Stimulated activated CD8-positive, alpha-beta memory T cell treated with anti-CD3 and anti-CD28 coated beads, Interleukin-12 subunit alpha, Interleukin-12 subunit beta, amount 100 ng/mL, for 1 hour (primary cell): ENCODE results near the gene SLC9A6.

Experiments used
- DNase-seq: peaks from one replicate; pipeline ENCODE4 v3.0.0-alpha.2; 2020; ENCODE audit warnings: low read depth

Gene SLC9A6

DNA sequence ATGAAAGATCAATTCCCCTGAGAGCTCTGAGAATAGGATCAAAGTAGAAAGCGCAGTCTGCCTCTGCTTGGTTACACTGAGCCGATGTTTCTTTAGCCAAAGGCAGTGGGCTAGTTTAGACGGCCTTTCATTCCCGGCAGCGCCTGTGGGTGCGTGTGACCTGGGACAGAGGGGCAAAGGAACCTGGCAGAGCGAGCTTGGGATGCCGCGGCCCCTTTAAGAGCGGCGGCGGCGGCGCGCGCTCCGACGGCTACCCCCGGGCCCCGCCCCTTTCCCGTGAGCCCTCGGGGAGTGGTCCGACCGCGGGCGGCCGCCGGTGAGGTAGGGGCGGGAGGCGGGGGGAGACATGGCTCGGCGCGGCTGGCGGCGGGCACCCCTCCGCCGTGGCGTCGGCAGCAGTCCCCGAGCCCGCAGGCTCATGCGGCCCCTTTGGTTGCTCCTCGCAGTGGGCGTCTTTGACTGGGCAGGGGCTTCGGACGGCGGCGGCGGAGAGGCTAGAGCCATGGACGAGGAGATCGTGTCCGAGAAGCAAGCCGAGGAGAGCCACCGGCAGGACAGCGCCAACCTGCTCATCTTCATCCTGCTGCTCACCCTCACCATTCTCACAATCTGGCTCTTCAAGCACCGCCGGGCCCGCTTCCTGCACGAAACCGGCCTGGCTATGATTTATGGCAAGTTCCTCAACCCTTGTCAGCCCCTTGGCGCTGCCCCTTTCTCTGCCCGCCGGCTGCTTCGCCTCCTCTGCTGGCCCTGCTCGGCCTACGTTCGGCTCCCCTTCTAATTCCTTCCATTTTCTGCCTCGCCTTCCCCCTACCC, at the start of gene SLC9A6:
Gene SLC9A6 (plus strand): TSS at position 279 of the 816 bp plus-strand sequence. CDS start 224 bp downstream, at position 503.
- DNase-seq = peak; percentile 42

DNA sequence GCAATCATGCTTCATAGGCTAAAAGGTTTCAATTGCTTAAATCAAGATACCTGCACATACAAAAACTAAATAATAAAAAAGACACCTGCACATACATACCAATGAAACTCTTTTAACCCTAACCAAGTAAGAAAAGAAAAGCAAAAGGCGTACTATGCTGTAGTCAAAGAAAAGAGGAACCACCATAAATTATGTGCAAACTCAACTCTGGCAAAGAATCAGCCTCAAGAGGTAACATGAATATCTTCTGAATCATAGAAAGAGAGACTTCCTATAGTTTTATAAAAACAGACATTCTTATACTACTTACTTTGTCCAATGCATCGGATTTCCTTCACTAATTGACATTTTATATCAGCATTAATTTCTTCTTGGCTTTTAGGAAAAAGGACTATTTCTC, 40.7 kb upstream of the SLC9A6 start:
- no peak for DNase-seq

DNA sequence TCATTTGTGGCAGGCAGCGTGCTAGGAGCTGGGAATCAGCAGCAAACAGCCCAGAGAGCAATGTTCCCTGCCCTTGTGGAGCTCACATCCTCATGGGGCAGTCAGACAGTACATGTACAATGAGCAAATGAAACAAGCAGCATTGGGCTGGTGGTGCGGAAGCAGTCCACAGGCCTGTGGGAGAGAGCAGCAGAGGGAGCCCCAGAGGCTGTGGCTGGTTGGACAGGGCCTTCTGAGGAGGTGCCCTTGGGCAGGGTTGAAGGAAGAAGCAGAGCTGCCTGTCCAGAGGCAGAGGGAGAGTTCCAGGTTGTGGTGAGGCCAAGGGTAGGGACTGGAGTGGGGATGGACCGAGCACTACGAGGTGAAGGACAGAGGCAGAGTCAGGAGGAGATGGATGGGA, 33.9 kb upstream of the SLC9A6 start:
- no peak for DNase-seq

DNA sequence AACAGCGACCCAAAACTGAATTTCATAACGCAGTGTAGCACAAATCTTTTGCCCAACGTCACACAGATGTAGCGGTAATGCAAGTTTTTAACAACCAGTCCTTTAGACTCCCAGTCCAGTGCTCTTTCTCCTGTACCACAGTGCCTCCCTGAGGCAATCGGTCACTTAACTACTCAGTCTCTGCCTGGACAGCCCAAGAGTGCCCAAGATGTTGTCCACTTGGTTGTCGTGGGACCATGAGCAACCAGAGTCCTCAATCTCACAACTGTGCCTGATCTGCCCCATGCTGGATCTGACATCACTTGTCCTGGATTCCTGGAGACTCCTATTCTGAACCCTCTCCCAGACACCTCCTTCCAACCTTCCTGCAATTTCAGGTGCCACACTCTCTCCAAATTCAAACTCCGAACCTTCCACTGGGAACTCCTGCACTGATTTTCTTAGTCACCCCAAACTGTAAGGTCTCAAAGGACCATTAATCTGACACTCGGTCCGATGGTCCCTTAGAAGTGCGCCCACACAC, 12.1 kb upstream of the SLC9A6 start:
- no peak for DNase-seq

DNA sequence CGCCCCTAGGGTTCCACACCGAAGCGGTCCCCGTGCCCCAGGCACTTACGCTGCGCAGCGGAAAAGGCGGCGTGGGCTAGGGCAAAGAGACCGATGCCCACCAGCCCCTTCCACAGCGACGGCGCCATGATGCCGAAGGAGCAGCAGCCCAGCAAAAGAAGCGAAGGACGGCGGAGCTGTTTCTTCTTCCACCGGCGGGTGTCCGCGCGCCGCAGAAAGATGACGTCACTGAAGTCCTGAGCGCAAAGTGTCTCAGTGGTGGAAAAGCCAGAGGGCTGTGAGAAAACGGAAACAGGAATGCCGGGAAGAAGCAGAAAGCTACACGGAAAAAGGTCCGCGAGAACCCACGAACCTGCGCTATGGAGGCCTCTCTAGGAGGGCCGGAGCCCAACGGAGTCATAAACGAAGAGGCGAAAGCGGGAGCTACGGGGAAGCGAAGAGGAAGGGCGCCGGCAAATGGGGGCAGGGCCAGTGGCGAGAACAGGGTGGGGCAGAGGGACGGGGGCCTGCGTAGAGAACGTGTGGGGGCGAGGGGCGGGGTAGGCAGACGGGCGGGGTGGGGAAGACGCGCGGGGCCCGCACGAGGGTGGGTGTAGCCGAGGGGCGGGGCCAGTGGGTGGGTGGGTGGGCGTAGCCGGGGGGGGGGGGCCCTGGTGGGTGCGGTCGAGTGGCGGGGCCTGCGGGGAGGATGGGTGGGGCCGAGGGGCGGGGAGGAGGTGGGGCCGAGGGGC, 11.5 kb upstream of the SLC9A6 start, which contains the start of gene MMGT1:
Gene MMGT1 (minus strand): TSS at position 441 of the 731 bp plus-strand sequence. CDS start 313 bp downstream, at position 128.
- DNase-seq = peak; percentile 64

DNA sequence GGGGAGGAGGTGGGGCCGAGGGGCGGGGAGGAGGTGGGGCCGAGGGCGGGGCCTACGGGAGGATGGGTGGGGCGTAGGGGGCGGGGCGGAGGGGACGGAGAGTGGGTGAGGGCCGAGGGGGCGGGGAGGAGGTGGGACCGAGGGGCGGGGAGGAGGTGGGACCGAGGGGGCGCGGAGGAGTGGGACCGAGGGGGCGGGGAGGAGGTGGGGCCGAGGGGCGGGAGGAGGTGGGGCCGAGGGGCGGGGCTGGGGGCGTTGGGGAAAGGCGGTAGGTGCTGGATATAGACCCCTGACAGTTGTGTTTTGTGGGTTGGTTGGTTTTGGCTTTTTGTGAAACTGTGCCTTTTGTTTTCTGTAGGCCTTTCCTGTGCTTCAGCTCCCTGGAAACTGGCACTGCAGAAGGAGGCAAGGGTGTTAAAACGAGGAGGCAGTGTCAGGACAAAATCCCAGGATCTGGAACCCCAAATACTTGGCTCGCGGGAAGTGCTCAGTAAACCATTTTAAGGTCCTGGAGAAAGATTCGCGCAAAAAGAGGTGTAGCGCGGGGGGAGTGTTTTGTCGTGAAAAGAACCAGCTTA, 10.9 kb upstream of the SLC9A6 start:
- peak; percentile 57 for DNase-seq

DNA sequence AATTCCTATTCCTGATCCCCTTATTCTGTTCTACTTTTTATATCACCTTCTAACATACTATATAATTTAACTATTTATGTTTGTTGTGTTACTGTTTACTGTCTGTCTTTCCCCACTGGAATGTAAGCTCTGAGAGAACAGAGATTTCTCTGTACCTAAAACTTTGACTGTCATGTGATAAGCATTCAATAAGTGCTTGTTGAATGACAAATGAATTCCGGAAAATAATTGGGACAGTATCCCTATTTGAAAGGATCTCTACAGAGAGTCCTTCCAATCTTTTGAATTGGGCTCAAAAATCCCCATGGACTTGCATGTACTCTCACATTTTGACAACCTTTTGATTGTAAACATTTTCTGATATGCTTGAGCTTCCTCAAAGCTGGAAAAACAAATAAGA, 9.8 kb upstream of the SLC9A6 start:
- no peak for DNase-seq

DNA sequence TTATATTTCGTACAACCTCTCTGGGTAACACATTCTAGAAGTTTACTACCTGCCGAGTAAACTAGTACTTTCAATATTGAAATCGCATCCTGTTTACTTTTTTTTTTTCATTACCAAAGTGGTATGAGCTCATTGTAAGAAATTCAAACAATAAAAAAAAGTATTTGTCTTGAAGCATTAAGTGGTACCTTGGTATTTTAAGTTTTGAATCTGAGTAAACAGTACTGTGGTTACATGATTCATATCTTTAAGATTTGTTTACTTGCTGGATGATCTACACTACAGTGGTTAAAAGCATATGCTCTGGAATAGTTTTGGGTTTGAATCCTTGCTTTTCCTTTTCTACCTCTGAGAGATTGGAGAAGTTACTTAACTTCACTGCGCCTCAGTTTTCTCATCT, 7.6 kb upstream of the SLC9A6 start:
- no peak for DNase-seq

DNA sequence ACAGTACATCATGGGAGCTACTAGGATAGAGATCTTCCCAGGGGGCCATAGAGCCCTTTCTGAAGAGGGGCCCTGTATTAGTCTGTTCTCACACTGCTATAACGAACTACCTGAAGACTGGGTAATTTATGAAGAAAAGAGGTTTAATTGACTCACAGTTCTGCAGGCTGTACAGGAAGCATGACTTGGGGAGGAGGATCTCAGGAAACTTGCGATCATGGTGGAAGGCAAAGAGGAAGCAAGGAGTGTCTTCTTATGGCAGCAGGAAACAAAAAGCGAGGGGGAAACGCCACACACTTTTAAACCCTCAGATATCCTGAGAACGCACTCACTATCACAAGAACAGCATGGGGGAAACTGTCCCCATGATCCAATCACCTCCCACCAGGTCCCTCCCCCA, 4.2 kb upstream of the SLC9A6 start:
- no peak for DNase-seq

DNA sequence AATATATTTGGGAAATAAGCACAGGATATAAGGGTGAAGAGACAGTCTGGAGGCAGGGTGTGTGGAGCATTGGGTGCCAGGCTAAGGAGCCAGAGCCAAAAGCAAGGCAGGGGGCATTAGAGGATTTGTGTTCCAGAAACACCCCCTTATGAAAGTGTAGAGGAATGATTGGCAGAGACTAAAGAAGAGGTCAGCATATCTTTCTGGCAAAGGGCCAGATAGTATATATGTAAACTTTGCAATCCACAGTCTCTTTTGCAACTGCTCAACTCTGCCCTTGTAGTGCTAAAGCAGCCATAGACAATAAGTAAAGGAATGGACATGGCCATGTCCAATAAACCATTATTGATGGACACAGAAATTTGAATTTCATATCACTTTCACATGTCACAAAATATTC, 3.6 kb upstream of the SLC9A6 start:
- DNase-seq = no peak

DNA sequence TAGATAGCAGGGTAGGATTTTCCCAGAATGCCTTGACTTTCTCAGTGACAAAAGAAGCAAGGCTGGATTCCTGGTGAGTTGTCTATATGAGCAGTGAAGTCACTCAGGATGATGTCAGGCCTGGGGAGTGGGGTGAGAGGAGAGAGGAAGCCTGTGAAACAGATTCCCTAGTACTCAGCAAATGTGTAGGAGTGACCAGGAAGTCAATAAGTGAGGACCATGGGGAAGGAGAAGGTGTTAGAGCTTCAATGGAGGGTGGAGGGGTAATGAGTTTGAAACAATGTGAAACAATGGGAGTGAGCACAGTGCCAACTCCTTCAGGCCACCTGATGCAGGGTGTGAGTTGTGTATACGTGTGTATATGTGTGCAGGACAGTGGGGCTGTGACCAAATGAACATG, 2.4 kb upstream of the SLC9A6 start:
- DNase-seq = no peak

DNA sequence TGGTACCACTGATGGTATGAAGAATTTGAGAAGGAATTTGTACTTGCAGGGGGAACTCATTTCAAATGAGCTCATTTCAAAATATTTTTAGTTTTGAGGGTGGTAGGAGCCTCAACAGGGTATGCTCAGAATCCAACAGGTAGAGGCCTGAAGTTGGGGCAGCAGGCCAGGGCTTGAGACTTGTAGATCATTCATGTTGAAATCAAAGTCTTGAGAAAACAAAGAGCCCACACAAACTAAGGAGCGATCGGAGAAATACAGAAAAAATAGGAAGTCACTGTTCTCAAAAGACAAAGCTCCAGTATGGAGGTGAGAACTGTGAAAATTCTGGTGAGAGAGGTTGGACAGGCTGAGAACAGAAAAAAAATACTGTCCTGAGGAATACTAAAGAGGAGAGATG, 979 bp upstream of the SLC9A6 start:
- no peak for DNase-seq

DNA sequence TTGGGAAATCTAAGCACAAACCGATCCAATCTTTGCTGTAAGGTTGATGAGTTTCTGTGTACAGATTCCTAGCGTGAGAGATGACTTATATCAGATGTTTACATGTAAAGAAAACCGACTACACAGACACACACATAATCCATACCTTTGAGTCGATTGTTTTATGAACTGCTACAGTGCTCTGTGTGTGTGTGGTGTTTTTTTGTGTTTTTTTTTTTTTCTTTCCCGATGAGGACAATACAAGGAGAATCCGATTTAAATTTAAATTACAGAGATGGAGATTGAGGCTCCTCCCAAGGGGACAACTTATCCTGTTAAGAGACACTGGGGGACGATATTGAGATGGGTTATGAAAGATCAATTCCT, 461 bp upstream of the SLC9A6 start:
- no peak for DNase-seq

DNA sequence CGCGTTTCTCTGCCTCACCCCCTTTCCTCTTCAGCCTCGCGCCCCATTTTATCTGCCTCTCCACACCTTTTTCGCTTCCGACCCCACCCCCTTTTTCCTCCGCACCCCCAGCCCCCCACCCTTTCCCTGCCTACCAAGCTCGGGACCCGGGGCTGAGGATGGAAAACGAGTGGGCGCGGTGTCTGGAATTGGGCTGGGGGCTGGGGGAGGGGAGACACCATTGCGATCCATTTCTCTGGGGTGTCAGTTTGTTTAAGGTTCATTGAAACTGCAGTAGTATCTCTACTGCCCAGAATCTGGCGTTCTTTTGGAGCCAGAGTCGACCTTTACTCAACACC, 707 bp downstream of the SLC9A6 start:
- no peak for DNase-seq

DNA sequence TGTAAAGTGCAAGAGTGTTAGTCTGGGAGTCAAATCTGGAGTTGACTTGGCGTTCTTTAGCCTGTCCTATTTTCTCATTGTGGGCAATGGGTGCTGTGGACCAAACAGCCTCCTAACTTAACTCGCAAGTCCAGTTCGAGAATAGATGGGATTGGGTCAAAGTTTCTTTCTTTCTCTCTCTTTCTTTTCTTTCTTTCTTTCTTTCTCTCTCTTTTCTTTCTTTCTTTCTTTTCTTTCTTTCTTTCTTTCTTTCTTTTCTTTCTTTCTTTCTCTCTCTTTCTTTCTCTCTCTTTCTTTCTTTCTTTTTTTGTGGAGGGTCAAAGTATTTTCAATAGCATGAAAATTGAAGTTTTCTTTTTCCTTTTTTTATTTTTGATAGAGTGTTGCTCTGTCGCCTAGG, 3.0 kb downstream of the SLC9A6 start:
- no peak for DNase-seq

DNA sequence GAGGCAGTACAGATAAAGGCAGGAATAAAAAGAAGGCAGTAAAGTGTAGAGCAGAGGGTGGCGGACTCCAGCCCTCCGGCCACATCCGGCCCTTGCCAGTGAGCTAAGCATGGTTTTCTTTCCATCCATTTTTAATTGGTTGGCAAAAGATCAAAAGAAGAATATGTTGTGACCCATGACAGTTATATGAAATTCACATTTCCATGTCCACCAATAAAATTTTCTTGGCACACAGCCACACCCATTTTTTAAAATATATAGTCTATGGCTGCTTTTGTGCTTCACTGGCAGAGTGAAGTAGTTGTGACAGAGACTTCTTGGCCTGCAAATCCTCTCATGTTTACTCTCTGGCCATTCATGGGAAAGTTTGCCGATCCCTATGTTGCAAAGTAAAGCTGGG, 29.8 kb downstream of the SLC9A6 start:
- DNase-seq = no peak

DNA sequence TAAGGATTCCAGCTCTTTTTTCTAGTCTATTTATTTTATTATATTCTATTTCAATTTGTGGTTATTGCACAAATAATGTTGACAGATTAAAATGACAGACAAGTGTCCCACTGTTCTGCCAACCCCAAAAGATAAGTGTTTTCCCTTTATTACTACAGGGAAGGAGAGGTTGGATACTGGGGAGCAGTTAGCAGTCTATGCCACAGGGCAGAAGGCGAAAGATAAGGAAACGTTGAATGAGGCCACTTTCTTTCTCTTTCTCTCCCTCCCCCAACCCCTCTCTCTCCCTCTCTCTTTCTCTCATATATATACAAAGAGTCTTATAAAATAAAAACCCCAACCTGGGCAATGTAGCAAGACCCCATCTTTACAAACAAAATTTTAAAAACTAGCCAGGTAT, 31.6 kb downstream of the SLC9A6 start:
- DNase-seq = no peak

DNA sequence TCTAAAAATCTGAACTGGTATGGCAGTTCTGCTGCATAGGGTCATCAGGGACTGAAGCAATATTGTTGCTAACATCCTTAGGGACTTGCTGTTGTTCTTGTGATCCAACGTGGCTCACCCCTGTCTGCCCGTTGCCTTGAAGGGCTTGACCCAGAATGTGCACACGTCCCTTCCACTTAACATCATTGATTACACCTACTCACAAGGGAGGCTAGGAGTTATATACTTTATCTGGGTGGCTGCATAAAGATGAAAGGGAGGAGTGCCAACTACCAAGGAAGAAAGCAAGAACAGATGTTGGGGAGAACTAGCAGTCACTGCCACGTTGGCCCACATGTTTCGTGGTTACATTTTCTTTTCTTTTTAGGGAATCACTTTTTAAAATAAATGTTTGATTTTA, 34.0 kb downstream of the SLC9A6 start:
- no peak for DNase-seq

DNA sequence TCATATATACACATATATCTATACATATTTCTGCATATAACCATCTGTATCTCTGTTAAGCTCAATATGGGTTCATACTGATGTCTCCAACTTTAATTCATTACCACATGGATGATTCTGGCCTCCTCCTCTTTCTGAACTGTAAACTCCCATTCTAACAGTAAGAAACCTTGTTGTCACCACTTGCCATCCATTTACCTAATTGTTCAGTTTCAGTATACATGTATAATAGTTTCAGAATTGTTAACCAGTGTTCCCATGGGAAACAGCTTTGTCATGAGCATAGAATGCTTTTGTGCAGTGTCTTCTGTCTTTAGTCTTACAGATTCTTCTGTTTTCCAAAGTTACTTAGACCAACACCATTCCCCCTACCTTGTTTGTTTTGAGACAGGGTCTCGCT, 35.9 kb downstream of the SLC9A6 start:
- DNase-seq = no peak

DNA sequence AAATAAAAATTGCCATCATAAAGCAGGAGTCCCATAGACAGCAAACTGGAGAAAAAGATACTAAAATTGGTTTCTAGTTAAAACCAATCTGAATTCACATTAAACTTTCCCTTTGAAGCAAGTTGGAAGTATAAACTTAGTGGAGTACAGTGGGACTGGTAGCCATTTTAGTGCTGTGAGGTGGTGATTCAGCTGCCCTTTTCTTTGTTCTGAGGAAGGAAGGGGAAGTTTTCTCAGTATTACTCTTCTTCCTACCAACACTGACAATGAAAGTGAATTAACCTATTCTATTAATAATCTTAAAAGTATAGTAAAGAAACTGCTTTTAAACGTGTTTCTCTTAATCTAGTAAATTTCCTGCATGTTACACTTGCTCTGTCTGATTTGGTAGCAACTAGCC, 36.7 kb downstream of the SLC9A6 start:
- no peak for DNase-seq

DNA sequence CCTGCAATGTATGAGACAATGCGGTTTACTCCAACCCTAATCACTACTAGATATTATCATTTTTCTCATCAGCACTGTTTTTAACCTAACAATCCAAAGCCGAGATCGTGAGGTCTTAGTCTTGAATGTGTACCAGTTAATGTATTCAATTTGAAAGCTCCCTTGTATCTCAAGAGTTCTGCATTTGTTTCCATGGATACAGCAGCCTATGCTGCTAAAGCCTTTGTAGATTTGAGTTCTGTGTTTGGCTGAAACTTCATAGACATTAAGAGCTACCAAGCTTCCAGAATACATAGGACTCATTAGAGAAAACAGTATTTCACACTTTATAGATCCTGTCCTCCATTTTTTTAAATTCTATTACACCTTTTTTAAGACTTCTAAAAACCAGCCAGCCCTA, 39.9 kb downstream of the SLC9A6 start:
- no peak for DNase-seq

DNA sequence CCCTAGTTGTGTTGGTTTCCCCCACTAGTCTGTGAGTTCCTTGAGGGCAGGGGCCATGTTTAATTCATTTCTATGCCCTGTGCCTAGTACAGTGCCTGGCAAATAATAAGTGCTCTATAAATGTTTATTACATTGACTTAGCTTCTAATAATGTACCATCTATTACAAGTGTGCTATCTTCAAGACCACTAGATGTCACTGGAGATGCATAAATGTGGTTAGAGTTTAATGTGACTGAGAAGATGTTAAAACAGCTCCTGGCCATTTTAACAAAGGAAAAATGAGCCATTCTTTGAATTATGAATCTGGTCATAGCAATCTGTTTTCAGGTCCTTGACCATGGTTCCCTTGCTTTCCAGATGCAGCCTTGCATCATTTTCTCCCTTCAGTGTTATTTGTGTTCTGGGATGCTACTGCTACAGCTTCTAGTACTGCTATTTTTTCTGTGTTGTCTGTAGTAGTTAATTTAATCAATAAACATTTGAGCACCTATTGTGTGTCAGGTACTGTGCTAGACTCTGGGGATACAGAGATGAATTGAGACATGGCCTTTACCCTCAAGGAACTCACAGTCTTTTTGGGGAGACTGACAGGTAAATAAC, 43.2 kb downstream of the SLC9A6 start:
- no peak for DNase-seq

DNA sequence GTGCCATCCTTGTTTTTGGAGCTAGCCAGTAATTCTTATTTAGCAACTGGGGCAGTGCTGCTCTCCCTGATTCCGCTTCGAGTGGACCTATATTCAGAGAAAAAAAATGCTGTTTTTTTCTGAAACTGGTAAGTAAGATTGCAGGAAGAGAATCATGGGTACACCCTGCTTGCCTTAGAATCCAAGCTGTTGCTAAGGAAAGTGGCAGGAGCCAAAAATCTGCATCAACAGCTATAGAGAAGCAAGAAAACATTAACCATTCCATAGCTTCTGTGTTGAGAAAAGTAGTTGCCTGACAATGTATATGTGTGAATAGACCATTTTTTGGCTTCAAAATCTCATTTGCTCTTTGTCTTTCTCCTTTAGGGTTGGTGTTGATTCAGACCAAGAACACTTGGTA, 44.5 kb downstream of the SLC9A6 start:
- no peak for DNase-seq
